22Rv1 (cell line): ENCODE data around the gene GRAP.

ENCODE experiments used
- H3K27ac ChIP-seq: fragments of 450-650 bp; 2 replicates; pipeline ENCODE4 v1.5.1; 2017
- ZFX ChIP-seq: fragments of 450-650 bp; IDR thresholded peaks from 2 replicates; pipeline ENCODE4 v1.6.1; 2017; ENCODE audit warnings: antibody characterized with exemption, borderline replicate concordance
- TF ChIP-seq, protein P1 (sequence below): fragments of 450-650 bp; IDR thresholded peaks from 2 replicates; pipeline ENCODE4 v1.5.1; 2017; ENCODE audit warnings: mild to moderate bottlenecking

The GRAP gene

DNA sequence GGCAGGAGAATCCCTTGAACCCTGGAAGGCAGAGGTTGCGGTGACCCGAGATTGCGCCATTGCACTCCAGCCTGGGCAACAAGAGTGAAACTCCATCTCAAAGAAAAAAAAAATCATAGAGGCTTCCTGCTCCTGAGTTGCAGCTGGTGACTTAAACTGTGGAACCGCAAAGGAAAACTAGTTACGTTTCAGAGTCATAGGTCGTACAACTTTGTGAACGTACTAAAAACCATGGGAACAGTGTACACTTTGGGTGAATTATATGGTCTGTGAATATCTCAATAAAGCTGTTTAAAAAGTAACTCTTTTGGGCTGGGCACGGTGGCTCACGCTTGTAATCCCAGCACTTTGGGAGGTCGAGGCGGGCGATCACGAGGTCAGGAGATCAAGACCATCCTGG, 71.2 kb downstream of the GRAP start:
- no peak overlapping the region for H3K27ac ChIP-seq
- TF ChIP-seq, protein P1, sequence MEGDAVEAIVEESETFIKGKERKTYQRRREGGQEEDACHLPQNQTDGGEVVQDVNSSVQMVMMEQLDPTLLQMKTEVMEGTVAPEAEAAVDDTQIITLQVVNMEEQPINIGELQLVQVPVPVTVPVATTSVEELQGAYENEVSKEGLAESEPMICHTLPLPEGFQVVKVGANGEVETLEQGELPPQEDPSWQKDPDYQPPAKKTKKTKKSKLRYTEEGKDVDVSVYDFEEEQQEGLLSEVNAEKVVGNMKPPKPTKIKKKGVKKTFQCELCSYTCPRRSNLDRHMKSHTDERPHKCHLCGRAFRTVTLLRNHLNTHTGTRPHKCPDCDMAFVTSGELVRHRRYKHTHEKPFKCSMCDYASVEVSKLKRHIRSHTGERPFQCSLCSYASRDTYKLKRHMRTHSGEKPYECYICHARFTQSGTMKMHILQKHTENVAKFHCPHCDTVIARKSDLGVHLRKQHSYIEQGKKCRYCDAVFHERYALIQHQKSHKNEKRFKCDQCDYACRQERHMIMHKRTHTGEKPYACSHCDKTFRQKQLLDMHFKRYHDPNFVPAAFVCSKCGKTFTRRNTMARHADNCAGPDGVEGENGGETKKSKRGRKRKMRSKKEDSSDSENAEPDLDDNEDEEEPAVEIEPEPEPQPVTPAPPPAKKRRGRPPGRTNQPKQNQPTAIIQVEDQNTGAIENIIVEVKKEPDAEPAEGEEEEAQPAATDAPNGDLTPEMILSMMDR = no peak
- TF ChIP-seq ZFX = no peak

DNA sequence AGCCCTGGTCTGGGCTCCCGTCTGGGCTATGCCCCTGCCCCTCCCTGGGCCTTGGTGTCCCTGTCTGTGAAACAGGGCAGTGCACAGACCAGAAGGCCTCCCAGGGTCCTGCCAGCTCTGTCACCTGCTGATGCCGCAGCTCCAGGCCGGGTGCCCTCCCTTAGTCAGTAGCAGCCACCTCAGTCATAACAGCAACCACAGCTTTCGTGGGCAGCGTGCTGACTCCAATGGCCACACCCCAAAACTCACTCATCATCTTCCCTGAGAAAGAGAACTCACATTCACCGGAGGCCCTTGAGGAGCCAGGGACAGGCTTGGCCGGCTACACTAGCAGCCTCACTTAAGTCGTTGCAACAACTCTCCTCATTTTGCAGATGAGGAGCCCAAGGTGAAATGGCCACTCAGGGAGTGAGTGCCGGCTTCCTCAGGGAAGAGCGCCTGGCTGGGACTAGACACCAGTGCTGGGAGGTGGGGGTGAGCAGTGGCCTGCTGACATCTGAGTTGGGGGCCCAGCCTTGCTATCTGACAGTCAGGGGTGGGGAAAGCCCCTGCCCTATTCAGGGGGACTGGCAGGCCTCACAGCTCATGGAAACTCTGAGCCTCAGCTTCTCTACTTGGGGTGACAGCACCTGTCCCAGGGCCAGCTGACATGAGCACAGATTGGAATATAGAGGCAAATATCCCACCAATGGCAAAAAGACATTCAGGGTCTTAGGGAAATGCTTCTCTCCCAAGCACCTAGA, 72.2 kb downstream of the GRAP start:
- TF ChIP-seq, protein P1 = no peak
- no peak for TF ChIP-seq ZFX
- H3K27ac ChIP-seq = no peak overlapping the region

DNA sequence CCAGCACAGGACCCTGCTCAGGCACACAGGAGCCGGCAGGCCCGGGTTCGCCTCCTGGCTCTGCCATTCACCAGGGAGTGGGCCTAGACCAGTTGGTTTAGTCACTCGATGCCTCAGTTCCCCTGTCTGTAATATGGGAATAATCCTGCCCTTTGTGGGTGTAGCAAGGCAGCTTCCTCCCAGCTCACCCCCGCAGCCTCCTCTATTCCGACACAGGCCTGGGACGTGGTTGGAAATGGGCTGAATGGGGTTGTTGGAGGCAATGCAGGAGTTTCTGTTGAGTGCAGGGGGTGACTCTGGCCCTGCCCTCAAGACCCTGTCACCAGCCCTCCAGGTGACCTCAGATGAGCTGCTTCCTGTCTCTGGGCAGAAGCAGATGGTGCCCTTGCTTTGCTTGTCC, 75.0 kb downstream of the GRAP start:
- no peak for TF ChIP-seq ZFX
- TF ChIP-seq, protein P1 = no peak

More for the DNA sequence above, 75.0 kb downstream of the GRAP start:
- H3K27ac ChIP-seq = no peak overlapping the region
